Measurements from ENCODE around the gene ST6GALNAC3. TPM values are rescaled to one million over a fixed set of nuclear protein-coding genes. Genes with fewer than 3 reads are reported as not detected.

ST6GALNAC3 gene
- total RNA-seq, 1 experiment from 2014 or later = not detected

GRCh38 chr1:76425201-76426145, 350.9 kb downstream of the ST6GALNAC3 start:
- no peak for DNase-seq (ENCODE audit: low read depth)

GRCh38 chr1:76426606-76427005, 352.1 kb downstream of the ST6GALNAC3 start:
- no peak for DNase-seq (ENCODE audit: low read depth)

GRCh38 chr1:76428028-76428427, 353.5 kb downstream of the ST6GALNAC3 start:
- no peak for DNase-seq (ENCODE audit: low read depth)

- DNase-seq (ENCODE audit: low read depth) = no peak
Observed at GRCh38 chr1:76430531-76430930, 356.0 kb downstream of the ST6GALNAC3 start.

GRCh38 chr1:76433526-76433925, 359.0 kb downstream of the ST6GALNAC3 start:
- DNase-seq (ENCODE audit: low read depth) = no peak

- no peak for DNase-seq (ENCODE audit: low read depth)
Observed at GRCh38 chr1:76443217-76443616, 368.7 kb downstream of the ST6GALNAC3 start.

- no peak for DNase-seq (ENCODE audit: low read depth)
Observed at GRCh38 chr1:76444773-76445172, 370.2 kb downstream of the ST6GALNAC3 start.

- DNase-seq (ENCODE audit: low read depth) = no peak
Observed at GRCh38 chr1:76450229-76450628, 375.7 kb downstream of the ST6GALNAC3 start.

- DNase-seq (ENCODE audit: low read depth) = no peak
Observed at GRCh38 chr1:76463278-76463677, 388.7 kb downstream of the ST6GALNAC3 start.

- DNase-seq (ENCODE audit: low read depth) = no peak
Observed at GRCh38 chr1:76463849-76464248, 389.3 kb downstream of the ST6GALNAC3 start.

GRCh38 chr1:76465030-76465429, 390.5 kb downstream of the ST6GALNAC3 start:
- DNase-seq (ENCODE audit: low read depth) = no peak

- DNase-seq (ENCODE audit: low read depth) = no peak
Observed at GRCh38 chr1:76470166-76470565, 395.6 kb downstream of the ST6GALNAC3 start.

- no peak for DNase-seq (ENCODE audit: low read depth)
Observed at GRCh38 chr1:76471536-76471935, 397.0 kb downstream of the ST6GALNAC3 start.

- no peak for DNase-seq (ENCODE audit: low read depth)
Observed at GRCh38 chr1:76473591-76473990, 399.0 kb downstream of the ST6GALNAC3 start.

- no peak for DNase-seq (ENCODE audit: low read depth)
Observed at GRCh38 chr1:76474922-76475321, 400.4 kb downstream of the ST6GALNAC3 start.

GRCh38 chr1:76477156-76477555, 402.6 kb downstream of the ST6GALNAC3 start:
- DNase-seq (ENCODE audit: low read depth) = no peak

- DNase-seq (ENCODE audit: low read depth) = no peak
Observed at GRCh38 chr1:76480827-76481226, 406.3 kb downstream of the ST6GALNAC3 start.

GRCh38 chr1:76481672-76482071, 407.1 kb downstream of the ST6GALNAC3 start:
- no peak for DNase-seq (ENCODE audit: low read depth)

- DNase-seq (ENCODE audit: low read depth) = no peak
Observed at GRCh38 chr1:76482272-76482671, 407.7 kb downstream of the ST6GALNAC3 start.

GRCh38 chr1:76491737-76492136, 417.2 kb downstream of the ST6GALNAC3 start:
- no peak for DNase-seq (ENCODE audit: low read depth)

- DNase-seq (ENCODE audit: low read depth) = no peak
Observed at GRCh38 chr1:76492752-76493430, 418.3 kb downstream of the ST6GALNAC3 start.

- no peak for DNase-seq (ENCODE audit: low read depth)
Observed at GRCh38 chr1:76494807-76495206, 420.3 kb downstream of the ST6GALNAC3 start.

- no peak for DNase-seq (ENCODE audit: low read depth)
Observed at GRCh38 chr1:76496871-76497270, 422.3 kb downstream of the ST6GALNAC3 start.

Data from LHCN-M2 (cell line).